Measurements from ENCODE around the gene HSP90AB1. TPM values are rescaled to one million over a fixed set of nuclear protein-coding genes. Genes with fewer than 3 reads are reported as not detected.

Gene HSP90AB1
- total and polyA plus RNA-seq, 2 of the 8 experiments (the other 6 are each of a cell fraction or from before 2014, with no cell fraction given): 1,564 to 2,297 TPM

DNA sequence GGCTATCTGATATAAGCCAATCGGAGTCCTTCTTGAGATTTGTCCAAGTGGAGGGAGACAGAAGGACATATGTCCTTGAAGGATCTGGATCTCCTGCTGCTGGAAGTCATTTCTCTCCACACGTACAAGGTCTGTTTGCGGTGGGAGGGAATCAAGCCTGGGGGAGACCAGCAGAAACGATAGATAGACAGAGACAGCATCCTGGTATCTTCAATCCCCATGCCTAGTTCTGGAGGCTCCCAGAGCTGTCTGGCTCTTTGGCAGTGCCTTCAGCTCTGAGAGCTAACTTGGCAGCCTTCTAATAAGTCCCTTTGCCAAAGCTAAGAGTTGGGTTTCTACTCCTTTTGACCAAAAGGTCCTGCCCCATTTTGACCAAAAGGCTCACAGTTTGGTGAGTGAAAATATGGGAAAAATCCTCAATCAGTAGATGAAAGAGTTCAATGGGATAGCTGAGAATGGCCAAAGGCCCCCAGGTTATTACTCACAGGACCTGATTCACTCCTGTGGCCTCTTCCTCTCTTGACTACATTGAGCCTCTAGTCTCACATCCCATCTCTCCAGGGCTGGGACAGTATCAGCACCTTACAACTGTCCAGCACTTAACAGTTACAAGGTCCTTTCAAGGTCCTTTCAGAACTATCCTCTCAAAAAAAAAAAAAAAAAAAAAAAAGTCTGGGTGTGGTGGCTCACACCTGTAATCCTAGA is 45.9 kb downstream of the HSP90AB1 start (continued):
- TF ChIP-seq CHD7 (IDR thresholded peaks at IDR 0.05; ENCODE audit: insufficient replicate concordance, low read length): no peak
- no peak for TF ChIP-seq PHF8 (conservative IDR thresholded peaks at IDR 0.05; ENCODE audit: low read depth, low read length)
- no peak for TF ChIP-seq SRF (IDR thresholded peaks at IDR 0.05; ENCODE audit: low read depth, low read length)
- no peak for TF ChIP-seq CREB1 (IDR thresholded peaks at IDR 0.05)
- no peak for TF ChIP-seq EP300 (IDR thresholded peaks at IDR 0.05; ENCODE audit: borderline replicate concordance in 1 of 2, low read depth in 2 of 2, low read length in 2 of 2)
- no peak for TF ChIP-seq CHD2 (IDR thresholded peaks at IDR 0.05; ENCODE audit: low read length)
- no peak for TF ChIP-seq RAD21 (IDR thresholded peaks at IDR 0.05 in 1 of 2, conservative IDR thresholded peaks at IDR 0.05 in 1 of 2; ENCODE audit: low read depth in 2 of 2, low read length in 2 of 2)
